ENCODE data around the gene ATP13A1.

DNA sequence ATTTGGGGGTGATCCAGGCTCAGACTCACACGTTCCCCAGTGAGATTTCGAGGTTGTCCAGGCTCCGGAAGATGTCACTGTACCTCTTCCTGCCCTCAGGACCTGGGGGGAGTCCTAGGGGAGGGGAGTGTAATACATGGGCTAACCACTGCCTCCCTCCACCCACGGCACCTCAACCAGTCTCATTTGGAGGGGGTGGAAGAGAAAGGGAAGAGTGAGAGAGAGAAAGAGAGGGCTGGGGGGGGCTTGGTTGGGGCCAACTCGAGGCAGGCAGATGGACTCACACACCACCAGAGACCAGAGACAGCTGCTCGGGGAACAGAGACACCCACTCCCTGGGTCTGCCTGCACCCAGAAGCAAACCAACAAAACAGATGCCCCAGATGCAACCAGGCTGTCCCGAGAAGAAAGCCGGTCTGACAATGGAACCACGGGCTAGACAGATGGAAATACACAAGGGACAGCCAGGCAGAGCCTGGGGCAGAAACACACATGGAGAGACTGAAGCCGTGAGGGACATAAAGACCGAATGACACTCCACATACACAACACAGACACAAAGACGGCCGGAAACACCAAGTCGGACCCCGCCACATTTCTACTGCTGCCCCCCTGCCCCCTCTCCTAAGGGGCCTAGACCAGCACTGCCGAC lies 20.8 kb downstream of the ATP13A1 start:
- TF ChIP-seq CBX5 (IDR thresholded peaks at IDR 0.05; ENCODE audit: low read depth, low read length) (no peak), CTCF (IDR thresholded peaks at IDR 0.05; ENCODE audit: control extremely low read depth in 1 of 3, insufficient read depth in 1 of 3, low read depth in 1 of 3, low read length in 3 of 3) (no peak), EZH2 (IDR thresholded peaks at IDR 0.05; ENCODE audit: low read depth, low read length, severe bottlenecking) (no peak), RAD21 (IDR thresholded peaks at IDR 0.05 in 1 of 2, conservative IDR thresholded peaks at IDR 0.05 in 1 of 2; ENCODE audit: low read depth in 2 of 2, low read length in 2 of 2) (no peak), CREB1 (IDR thresholded peaks at IDR 0.05) (no peak), TAF1 (IDR thresholded peaks at IDR 0.05; ENCODE audit: low read depth, low read length) (no peak), MAX (IDR thresholded peaks at IDR 0.05) (no peak), GABPA (IDR thresholded peaks at IDR 0.05; ENCODE audit: borderline replicate concordance, insufficient read depth, low read length) (no peak), CHD1 (IDR thresholded peaks at IDR 0.05; ENCODE audit: low read depth, low read length) (no peak)
